Measurements from ENCODE around the gene KIRREL3.

- TF ChIP-seq CTCF (conservative IDR thresholded peaks at IDR 0.05; ENCODE audit: low read depth, low read length) (no peak), EZH2 (IDR thresholded peaks at IDR 0.05; ENCODE audit: low read length, unreplicated experiment) (no peak), EZH2phosphoT487 (IDR thresholded peaks at IDR 0.05; ENCODE audit: borderline replicate concordance, low read length) (no peak)
Measured at GRCh38 chr11:126443120-126443519, 557.5 kb downstream of the KIRREL3 start.

Data from PC-3 (cell line).